ENCODE data around the gene PPP2R5D.
A peak's percentile ranks its signal among the peaks of the same experiment; 100 is the strongest.
"Not testable (repeated sequence)": the region's sequence is repeated elsewhere in the genome, so short reads cannot be mapped to it uniquely, and the experiment has no call there.

Gene PPP2R5D

GRCh38 chr6:43032326-43032725, 48.0 kb downstream of the PPP2R5D start:
- DNase-seq (ENCODE audit: low spot score) = no peak

GRCh38 chr6:43033496-43034189, 49.3 kb downstream of the PPP2R5D start:
- DNase-seq (ENCODE audit: low spot score) = no peak

DNA sequence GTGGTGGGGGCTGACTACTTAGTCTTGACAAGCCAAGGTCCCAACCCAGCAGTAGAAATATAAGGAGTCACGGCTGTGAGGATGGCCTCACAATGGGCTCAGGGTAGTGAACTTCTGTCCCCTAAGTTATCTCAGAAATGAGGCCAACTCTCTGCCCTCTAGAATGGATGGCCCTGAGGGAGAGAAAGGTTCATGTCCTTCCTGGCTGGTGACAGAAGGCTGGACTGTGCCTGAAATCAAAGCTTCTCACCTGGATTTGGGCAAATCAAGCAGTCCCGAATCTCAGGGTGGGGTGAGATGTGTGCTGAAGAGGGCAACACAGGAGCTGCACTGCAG, 49.8 kb downstream of the PPP2R5D start:
- DNase-seq (ENCODE audit: low spot score) = no peak

DNA sequence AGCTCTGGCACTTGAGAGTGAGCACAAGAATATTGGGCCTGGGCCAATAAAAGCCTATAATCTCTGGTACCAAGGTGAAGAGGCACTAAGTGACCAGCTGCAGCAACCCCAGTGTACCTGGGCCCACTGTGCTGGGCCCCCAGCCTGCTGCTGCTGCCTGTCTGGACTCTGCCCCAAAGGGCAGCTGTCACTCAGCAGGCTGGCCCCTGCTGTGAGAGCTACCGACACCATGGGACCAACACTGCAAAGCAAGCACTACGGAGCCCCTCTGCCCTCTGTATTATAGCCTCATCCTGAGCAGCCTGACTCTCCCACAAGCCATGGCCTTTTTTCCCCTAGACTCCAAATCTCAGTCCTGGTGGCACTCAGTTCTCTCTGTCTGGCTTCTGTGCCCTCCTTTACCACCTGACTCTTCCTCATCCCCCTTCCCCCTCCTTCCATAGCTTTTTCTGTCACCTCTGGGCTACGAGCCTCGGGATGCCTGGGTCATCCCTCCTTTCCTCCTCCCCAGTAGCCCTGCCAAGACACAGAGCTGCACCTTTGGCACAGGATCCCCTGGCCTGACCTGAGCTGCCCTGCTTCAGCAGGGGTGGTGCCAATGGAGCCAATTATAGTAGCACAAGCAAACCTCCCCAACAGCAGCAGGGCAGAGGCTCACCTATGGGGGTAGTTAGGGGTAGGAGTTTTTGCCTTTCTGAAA, 51.3 kb downstream of the PPP2R5D start:
- DNase-seq (ENCODE audit: low spot score) = no peak

GRCh38 chr6:43036712-43037111, 52.3 kb downstream of the PPP2R5D start:
- no peak for DNase-seq (ENCODE audit: low spot score)

- DNase-seq (ENCODE audit: low spot score) = no peak
Observed at GRCh38 chr6:43037197-43037596, 52.8 kb downstream of the PPP2R5D start.

DNA sequence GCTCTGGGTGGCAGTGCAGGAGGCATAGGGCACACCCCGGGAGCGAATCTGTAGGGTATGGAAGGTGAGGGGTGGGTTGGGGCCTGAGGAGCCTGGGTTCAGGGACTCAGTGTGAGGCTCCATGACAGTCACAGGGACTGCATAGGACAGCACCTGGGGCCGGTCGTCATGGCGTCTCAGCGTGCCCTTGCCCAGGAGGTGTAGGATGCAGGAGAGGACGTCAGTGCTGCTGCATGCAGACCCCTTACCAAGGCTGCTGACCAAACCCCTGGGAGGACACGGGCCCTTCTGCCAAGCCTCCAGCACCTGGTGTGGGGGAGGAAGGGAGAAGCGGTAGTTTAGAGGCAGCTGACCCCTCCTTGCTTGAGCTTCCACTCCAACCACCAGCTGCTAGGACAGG, 53.3 kb downstream of the PPP2R5D start:
- DNase-seq (ENCODE audit: low spot score) = no peak

DNA sequence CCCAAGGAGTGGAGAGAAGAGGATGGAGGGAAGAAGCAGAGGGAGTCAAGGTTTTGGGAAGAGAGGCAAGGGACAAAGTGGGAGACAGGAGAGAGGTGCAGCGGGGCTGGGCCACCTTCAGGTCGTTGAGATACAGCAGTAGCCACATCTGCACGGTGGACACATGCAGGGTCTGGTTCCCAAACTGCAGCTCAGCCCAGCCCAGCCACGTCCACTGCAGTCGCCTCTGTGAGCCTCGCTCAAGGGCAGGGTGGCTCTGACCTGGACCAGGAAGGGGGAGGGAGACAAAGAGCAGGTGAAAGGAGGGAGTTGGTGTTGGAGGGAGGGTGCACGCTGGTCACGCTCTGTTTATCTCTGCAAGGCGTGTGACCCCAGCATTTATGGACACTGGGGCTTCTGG, 54.4 kb downstream of the PPP2R5D start:
- DNase-seq (ENCODE audit: low spot score) = no peak

GRCh38 chr6:43040542-43041257, 56.3 kb downstream of the PPP2R5D start:
- DNase-seq (ENCODE audit: low spot score) = no peak

GRCh38 chr6:43041475-43041874, 57.1 kb downstream of the PPP2R5D start:
- not testable (repeated sequence) for DNase-seq (ENCODE audit: low spot score)

- no peak for DNase-seq (ENCODE audit: low spot score)
Observed at GRCh38 chr6:43043310-43043709, 58.9 kb downstream of the PPP2R5D start.

DNA sequence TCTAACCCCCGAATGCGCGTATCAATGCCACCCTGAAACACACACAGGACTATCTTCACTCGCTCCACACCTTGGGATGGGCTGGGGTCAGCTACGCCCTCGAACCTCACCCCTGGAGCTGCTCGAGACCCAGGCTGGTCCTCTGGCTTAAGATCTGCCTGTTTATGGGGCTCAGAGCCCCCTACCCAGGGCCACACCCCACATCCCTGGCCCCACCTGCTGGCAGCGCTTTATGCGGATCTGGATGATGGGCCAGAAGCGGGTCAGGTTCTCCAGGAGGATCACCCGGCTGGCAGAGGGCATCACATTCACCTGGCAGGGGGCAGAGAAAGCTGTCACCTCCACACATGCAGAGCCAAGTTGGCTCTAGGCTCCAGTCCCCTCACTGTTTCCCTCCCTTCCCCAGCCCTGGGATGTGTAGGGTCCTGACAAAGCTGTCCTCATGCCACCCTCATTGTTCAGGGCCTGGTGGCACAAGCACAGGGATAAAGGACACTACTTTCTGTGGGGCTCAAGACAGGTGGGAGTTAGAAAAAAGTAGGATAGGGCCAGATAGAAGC, 61.1 kb downstream of the PPP2R5D start:
- no peak for DNase-seq (ENCODE audit: low spot score)

DNA sequence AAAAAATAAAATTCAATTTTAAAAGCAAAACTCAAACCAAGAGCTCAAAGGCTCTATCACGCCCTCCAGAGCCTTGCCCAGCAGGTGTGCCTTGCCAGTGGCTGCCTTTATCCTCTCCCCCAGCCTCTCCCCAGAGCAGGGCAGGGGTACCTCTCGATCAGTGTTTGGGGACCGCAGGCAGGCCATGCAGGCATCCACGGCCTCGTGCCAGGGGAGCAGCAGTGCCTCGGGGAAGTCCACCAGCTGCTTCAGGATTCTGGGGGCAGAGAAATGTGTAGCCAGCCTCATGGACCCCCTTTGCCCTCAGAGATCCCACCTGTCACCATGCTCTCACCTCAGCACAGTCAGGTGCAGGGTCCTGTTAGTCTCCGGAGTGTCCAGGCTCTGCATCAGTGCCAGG, 63.6 kb downstream of the PPP2R5D start:
- DNase-seq (ENCODE audit: low spot score) = no peak

- DNase-seq (ENCODE audit: low spot score) = no peak
Observed at GRCh38 chr6:43050981-43051380, 66.6 kb downstream of the PPP2R5D start.

- no peak for DNase-seq (ENCODE audit: low spot score)
Observed at GRCh38 chr6:43052225-43052841, 68.0 kb downstream of the PPP2R5D start.

- peak; percentile 53 for DNase-seq (ENCODE audit: low spot score)
Observed at GRCh38 chr6:43052842-43053544, 68.6 kb downstream of the PPP2R5D start.

DNA sequence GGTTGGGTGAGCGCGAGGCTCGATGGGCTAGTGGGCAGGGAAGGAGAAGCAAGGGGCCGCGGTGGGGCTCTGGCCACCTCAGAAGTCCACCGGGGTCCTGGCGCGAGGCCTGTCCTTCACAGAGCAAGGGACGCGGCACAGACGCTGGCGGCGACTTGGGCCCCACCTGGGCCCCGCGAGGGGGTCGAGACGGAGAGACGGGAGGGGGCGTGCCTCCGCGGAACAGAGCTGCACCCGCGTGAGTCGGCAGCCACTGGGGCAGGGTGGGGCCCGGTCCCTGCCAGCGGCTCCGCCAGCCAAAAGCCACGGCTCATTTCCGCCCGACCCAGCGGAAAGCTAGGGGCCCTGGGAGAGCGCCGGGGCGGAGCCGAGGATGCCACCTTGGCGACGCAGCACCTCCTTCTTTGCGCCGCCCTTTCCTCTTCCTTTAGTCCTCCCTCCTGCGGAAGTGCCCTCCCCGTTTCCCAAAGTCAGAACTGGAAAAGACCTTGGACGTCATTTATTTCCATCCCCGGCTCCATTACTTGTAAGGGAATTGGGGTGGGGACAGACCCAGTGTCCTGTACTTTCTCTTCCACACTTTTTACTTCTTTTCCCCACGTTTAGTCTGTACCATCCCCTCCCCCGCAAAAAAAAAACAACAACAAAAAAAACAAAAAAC, 69.3 kb downstream of the PPP2R5D start, which contains the start of gene CUL7:
Gene CUL7, minus strand, starts transcription at position 307 of the 661 bp plus-strand sequence. CDS start 1,063 bp downstream, outside the sequence.
- peak; percentile 99 for DNase-seq (ENCODE audit: low spot score)

- no peak for DNase-seq (ENCODE audit: low spot score)
Observed at GRCh38 chr6:43054206-43054943, 70.0 kb downstream of the PPP2R5D start.

DNA sequence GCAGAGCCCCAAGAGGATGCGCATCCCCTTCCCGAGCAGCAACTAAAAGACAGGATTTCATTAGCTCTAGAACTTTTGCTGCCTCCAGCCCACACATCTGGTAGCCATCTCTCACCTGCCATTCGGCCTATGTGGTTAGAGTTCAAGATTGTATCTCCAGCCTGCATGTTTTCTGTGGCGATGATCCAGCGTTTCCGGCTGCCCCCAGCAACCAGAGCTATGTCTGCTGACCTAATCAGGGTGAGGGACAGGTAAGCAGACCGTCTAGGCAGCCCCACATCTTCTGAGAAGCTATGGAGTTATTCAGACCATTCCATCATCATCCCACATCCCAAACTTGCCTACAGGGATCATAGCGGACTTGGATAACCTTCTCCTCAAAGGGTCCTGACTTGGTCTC, 71.6 kb downstream of the PPP2R5D start:
- no peak for DNase-seq (ENCODE audit: low spot score)

DNA sequence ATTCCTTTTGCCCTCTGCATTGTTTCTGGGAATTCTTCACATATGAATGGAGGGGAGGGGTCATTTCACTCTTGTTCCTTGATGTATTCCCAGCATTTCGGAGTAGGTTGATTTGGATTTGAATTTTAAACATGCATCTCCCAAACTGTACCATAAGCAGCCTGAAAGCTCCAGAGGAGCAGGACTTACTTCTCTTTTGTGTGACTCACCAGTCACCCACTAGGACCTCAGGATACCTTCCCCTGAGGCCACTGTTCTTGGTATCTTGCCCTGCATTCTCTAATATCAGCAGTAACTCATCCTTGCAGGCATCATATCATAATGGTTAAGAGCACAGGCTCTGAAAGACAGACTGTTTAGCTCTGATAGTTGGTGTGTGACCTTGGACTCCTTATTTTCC, 74.2 kb downstream of the PPP2R5D start:
- DNase-seq (ENCODE audit: low spot score) = no peak

All from GM03348 (cell line).